AG04450 (cell line): ENCODE measurements around the gene ZAP70. TPM values are rescaled to one million over a fixed set of nuclear protein-coding genes. Genes with fewer than 3 reads are reported as not detected.
"Not testable (repeated sequence)": the region's sequence is repeated elsewhere in the genome, so short reads cannot be mapped to it uniquely, and the experiment has no call there.

Experiments used
- CTCF ChIA-PET: fragments of 300-600, 350-600 bp; formaldehyde crosslinking; extraction: SDS; loops from one replicate; lab custom pipeline; 2022; ENCODE audit warnings: antibody characterized with exemption, inconsistent platforms; lab: Charles Lee
- POLR2A ChIA-PET: fragments of 350-600 bp; formaldehyde crosslinking; extraction: SDS; loops from one replicate; lab custom pipeline; 2021; ENCODE audit warnings: antibody characterized with exemption, inconsistent platforms; lab: Yijun Ruan, JAX
- DNase-seq: peaks from one replicate; pipeline ENCODE4 v3.0.0-alpha.2; 2011; ENCODE audit warnings: low read depth, low spot score
- H3K27ac ChIP-seq: one replicate; pipeline ENCODE4 v1.5.1; 2012; ENCODE audit warnings: low read depth, low read length, control low read depth
- H3K27me3 ChIP-seq: one replicate; pipeline ENCODE4 v1.6.0; 2012; ENCODE audit warnings: low read length; ENCODE audit not compliant: control insufficient read depth, insufficient read depth
- H3K4me3 ChIP-seq: 2 replicates; pipeline ENCODE4 v1.5.1; 2011; ENCODE audit warnings: mild to moderate bottlenecking, low read depth, low read length, control low read depth
- H3K9me3 ChIP-seq: 2 replicates; pipeline ENCODE4 v1.5.1; 2012; ENCODE audit warnings: low read length; ENCODE audit not compliant: control insufficient read depth, insufficient read depth
- CTCF ChIP-seq: IDR thresholded peaks from 2 replicates; pipeline ENCODE4 v1.5.1; 2011; ENCODE audit warnings: low read depth, low read length, control low read depth, inconsistent platforms
- polyA plus RNA-seq: library from polyadenylated mRNA; depleted of rRNA; stranded (reverse); fragments of >200 nt; gene quantifications from 2 replicates; pipeline ENCODE4 v1.2.3, GENCODE V29; 2011

The ZAP70 gene
- polyA plus RNA-seq, 1 experiment, result 0.06 TPM

GRCh38 chr2:97673915-97674283 lies 39.5 kb upstream of the ZAP70 start:
- ChIA-PET CTCF (interaction anchor here (1.6 kb wide), 1 partner anchor 10 kb away, joined by 9 read pairs; the partner anchor contains the start of gene ACTR1B), POLR2A (no interaction called here)
- H3K9me3 ChIP-seq, result no peaks in the 10 kb centered on the region

GRCh38 chr2:97675430-97676113 lies 37.8 kb upstream of the ZAP70 start:
- CTCF ChIA-PET, result interaction anchor here (0.5 to 2.7 kb wide), 5 partner anchors 11 to 85 kb away, joined by 6 to 11 read pairs (median 8); partner anchors contain the start of gene ACTR1B
- POLR2A ChIA-PET, result no interaction called here
- Histone ChIP-seq H3K27ac (no peak overlapping the region), H3K4me3 (no peak overlapping the region), H3K9me3 (no peaks in the 10 kb centered on the region; the same call in 1 of the 2 replicates), H3K27me3 (no peaks in the 10 kb centered on the region)
- no peak for TF ChIP-seq CTCF
- no peak for DNase-seq

More at GRCh38 chr2:97673915-97674283, 39.5 kb upstream of the ZAP70 start:
- no peaks in the 10 kb centered on the region for H3K27me3 ChIP-seq
- H3K4me3 ChIP-seq, result no peak overlapping the region
- no peak for DNase-seq
- no peak for TF ChIP-seq CTCF
- H3K27ac ChIP-seq, result no peak overlapping the region

GRCh38 chr2:97676620-97677019 lies 36.8 kb upstream of the ZAP70 start:
- no peaks in the 10 kb centered on the region; the same call in 1 of the 2 replicates for H3K9me3 ChIP-seq
- no peaks in the 10 kb centered on the region for H3K27me3 ChIP-seq
- no peak for DNase-seq
- no peak overlapping the region for H3K27ac ChIP-seq
- POLR2A ChIA-PET, result no interaction called here
- TF ChIP-seq CTCF, result no peak
- CTCF ChIA-PET, result interaction anchor here (1.6 to 2.7 kb wide), 3 partner anchors 20 to 86 kb away, joined by 8 to 10 read pairs (median 8); no protein-coding TSS in a partner anchor
- no peak overlapping the region for H3K4me3 ChIP-seq

GRCh38 chr2:97677480-97677879 lies 35.9 kb upstream of the ZAP70 start:
- TF ChIP-seq CTCF, result no peak
- Histone ChIP-seq H3K4me3 (no peak overlapping the region), H3K27ac (no peak overlapping the region), H3K9me3 (no peaks in the 10 kb centered on the region; the same call in 1 of the 2 replicates), H3K27me3 (no peaks in the 10 kb centered on the region)
- POLR2A ChIA-PET, result no interaction called here
- DNase-seq, result no peak
- CTCF ChIA-PET, result interaction anchor here (1.6 kb wide), 1 partner anchor 20 kb away, joined by 8 read pairs; no protein-coding TSS in a partner anchor

GRCh38 chr2:97678298-97678697 lies 35.1 kb upstream of the ZAP70 start:
- no peak for TF ChIP-seq CTCF
- CTCF ChIA-PET, result interaction anchor here (1.1 kb wide), 1 partner anchor 14 kb away, joined by 3 read pairs; the partner anchor contains the start of gene ACTR1B
- DNase-seq, result no peak

GRCh38 chr2:97687235-97687634 lies 26.1 kb upstream of the ZAP70 start:
- H3K4me3 ChIP-seq, DNase-seq, H3K9me3 ChIP-seq, POLR2A ChIA-PET, H3K27me3 ChIP-seq, H3K27ac ChIP-seq: not testable (repeated sequence)
- CTCF ChIA-PET, result interaction anchor here (1.5 to 1.6 kb wide), 2 partner anchors 13 to 96 kb away, joined by 4 to 6 read pairs; no protein-coding TSS in a partner anchor

More at GRCh38 chr2:97678298-97678697, 35.1 kb upstream of the ZAP70 start:
- H3K27ac ChIP-seq, result no peak overlapping the region
- POLR2A ChIA-PET, result no interaction called here
- no peaks in the 10 kb centered on the region for H3K27me3 ChIP-seq
- no peaks in the 10 kb centered on the region; the same call in 1 of the 2 replicates for H3K9me3 ChIP-seq
- no peak overlapping the region for H3K4me3 ChIP-seq
